NCI-H446 (cell line): Measurements from ENCODE around the gene BPIFA1.

Experiments used
- DNase-seq, 2 experiments: peaks; one replicate each; lab custom pipeline; 2025; lab: John Stamatoyannopoulos, UW

BPIFA1 gene

DNA sequence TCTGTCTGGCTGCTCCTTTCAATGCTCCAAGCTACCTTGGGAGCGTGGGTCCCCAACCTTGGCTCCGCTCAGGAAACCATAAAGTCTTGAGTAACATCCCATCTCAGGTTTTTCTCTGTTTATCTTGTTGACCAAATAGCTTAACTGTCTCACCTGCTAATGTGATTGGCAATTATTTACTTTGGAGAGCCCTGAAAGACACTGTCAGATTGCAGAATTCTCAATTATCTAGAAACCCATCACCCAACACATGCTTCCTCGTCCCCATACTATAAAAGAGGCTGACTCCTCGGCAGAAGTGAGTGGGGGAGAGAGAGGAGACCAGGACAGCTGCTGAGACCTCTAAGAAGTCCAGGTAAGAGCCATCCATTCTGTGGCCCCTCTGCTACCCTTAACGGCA lies at the start of gene BPIFA1:
Gene BPIFA1, plus strand, starts transcription at position 301 of the 400 bp plus-strand sequence. CDS start 1,716 bp downstream, outside the sequence.
- DNase-seq, result no peak

GRCh38 chr20:33187491-33187890 lies 48.3 kb upstream of the BPIFA1 start:
- DNase-seq, result no peak

GRCh38 chr20:33188421-33188820 lies 47.4 kb upstream of the BPIFA1 start:
- DNase-seq, result no peak

DNA sequence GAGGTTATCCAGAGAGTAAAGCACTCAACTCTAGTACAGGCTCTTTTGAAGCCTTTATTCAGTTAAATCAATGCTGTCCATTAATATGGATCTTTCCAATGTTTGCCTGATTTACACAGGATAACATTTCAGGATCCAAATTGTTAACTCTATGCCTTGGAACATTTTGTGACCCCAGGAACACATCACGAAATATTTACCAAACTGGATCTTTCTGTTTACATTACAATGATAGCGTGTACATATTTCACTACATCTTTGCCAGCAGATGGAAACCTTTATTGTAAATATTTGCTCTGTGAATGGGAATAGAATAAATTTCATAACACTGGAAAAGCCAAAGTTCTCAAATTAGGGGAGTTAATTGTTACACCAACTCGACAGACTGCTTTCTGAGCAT lies 44.3 kb upstream of the BPIFA1 start:
- no peak for DNase-seq

DNA sequence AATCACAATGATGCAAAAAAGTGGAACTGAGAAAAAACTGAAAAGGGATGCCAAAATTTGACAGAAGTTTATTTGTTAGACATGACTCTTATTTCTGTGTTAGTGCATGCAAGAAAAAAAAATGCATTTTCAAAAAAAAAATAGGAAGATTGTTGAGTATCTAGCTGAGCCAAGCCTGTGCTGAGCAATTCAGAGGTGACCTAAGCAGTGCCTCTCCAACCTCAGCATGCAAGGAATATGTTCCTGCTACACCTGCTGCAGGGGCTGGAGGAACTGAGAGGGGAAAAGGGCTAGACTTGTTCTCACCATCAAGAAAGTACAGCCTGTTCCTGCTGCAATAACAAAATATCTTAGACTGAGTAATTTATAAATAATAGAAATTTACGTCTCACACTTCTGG lies 43.8 kb upstream of the BPIFA1 start:
- no peak for DNase-seq

DNA sequence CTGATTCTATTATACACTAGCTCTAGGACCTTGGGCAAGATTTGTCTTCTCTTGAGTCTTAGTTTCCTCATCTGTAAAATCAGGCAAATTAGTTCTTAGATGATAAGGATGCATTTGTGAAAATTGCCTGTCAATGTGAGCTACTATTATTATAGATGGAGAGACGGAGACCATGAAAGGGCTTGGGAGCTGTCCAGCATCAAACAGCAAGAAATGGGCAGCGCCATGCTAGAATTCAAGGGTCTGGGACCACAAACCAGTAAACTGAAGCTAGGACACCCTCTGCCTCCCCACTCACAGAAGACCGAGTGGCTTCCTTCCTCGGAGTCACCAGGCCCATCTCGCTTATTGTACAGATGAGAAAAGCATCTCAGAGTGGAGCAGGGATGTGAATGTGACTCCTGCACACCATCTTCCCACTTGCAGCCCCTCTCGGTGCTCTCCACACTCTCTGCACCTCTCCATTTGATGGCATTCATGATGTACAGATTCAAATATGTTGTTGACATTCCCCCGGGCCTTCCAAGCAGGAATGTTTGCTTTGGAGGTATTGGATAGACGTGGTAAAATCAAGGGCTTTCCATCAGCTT lies 42.8 kb upstream of the BPIFA1 start:
- DNase-seq, result no peak

- DNase-seq, result no peak
Measured at GRCh38 chr20:33199026-33199425, 36.8 kb upstream of the BPIFA1 start.

GRCh38 chr20:33202451-33202850 lies 33.3 kb upstream of the BPIFA1 start:
- no peak for DNase-seq

- DNase-seq, result no peak
Measured at GRCh38 chr20:33203444-33203843, 32.4 kb upstream of the BPIFA1 start.

- DNase-seq, result no peak
Measured at GRCh38 chr20:33209789-33210188, 26.0 kb upstream of the BPIFA1 start.

DNA sequence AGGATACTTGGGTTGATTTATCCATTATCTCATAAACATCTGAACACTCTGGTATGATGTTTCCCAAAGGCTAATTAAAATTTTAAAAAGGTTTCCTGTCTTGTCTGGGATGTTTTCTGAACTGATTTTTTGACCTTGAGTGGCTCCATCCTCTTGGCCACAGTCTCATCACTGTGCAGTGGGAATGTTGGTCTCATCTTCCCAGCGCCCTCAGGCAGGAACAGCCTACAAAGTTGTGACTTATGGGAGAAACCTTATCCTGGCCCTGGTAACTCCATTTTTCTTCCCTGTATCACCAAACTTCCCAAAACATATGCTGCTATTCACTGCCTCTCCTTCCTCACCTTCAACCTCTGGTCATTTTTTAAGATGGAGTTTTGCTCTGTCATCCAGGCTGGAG lies 25.4 kb upstream of the BPIFA1 start:
- no peak for DNase-seq

DNA sequence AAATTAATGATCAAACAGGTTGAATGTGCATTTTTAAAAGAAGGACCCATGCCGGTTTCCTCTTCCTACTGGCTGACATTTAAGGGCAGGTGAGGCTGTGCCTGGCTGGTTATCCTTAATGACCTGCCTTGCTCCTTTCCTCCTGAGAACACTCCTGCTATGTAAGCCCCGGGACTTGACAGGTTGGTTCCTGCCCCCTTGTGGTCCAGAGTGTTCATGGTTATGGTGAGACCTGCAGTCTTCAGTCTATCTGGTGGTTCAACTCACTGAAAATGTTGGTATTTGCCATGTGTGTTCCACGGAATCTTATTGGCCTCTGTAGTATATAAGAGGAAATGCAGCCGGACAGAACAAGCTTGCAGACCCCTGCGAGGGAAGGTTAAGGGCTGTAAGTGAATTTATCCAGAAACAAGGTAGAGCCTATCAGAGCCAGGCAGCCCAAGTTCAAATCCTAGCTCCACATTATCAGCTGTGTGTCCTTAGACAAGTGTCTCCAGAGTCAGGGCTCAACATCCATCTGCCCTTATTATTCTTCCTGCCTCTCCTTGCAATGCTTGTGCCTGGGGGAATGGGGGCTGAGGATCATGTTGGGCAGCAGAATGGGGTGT lies 23.9 kb upstream of the BPIFA1 start:
- peak in 1 of 2 experiments; percentile 63 for DNase-seq

- peak in 1 of 2 experiments; percentile 4 for DNase-seq
Measured at GRCh38 chr20:33217052-33217451, 18.7 kb upstream of the BPIFA1 start, which contains the start of gene BPIFA3. TSS of gene BPIFA3 (plus strand) at chr20:33217352. CDS start at chr20:33217537, 185 bp downstream.

GRCh38 chr20:33224399-33224798 lies 11.4 kb upstream of the BPIFA1 start:
- DNase-seq, result no peak

- DNase-seq, result no peak
Measured at GRCh38 chr20:33229843-33230242, 6.0 kb upstream of the BPIFA1 start.

DNA sequence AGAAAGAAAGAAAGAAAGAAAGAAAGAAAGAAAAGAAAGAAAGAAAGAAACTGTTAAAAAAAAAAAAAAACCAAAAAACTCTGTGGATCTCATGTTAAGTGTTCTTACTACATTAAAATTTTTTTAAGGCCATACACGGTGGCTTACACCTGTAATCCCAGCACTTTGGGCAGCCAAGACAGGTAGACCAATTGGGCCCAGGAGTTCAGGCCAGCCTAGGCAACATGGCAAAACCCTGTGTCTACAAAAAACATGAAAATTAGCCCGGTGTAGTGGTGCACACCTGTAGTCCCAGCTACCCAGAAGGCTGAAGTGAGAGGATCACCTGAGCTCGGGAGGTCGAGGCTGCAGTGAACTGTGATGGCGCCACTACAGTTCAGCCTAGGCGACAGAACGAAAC lies 4.6 kb upstream of the BPIFA1 start:
- no peak for DNase-seq

DNA sequence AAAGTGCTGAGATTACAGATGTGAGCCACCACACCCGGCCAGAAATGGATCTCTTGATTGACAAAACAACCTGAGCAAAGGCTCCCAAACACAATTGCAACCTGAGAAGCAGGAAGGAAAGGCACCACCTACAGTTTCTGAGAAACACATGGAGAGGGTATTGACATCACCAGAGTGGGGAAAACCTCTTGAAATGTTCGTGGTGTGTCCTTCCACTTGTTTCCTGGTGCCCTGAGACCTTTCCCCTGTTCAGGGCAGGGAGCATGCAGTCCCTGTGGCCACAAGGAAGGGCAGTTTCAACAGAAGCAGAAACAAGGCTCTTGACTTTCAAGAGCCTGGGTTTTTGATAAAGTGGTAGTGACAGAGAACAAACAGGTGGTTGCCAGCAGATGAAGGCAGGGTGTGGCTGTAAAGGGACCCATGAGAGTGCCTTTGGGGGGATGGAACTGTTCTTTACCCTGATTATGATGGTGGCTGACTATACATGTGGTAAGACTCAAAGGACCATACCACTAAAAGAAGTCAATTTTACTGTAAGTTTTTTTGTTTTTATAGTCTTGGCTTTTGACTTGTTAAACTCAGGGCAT lies 3.2 kb upstream of the BPIFA1 start:
- no peak for DNase-seq

- peak in 1 of 2 experiments; percentile 45 for DNase-seq
Measured at GRCh38 chr20:33233129-33233774, 2.5 kb upstream of the BPIFA1 start.

DNA sequence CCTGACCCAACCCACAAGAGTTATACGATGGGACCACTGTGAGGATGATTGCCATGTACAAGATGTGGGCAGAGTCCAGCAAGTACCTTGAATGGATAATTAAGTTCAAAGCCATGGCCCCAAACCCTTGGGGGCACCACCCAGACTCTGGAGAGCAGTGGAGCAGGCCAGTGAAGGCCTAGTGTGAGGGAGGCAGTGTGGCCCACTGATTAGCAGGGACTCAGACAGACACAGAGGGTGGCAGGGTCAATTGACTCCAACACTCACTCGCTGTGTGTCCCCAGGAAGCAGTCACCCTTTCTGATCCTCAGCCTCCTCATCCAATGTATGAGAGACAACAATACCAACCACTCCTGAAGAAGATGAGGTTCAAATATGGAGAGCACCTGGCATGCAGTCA lies 1.7 kb upstream of the BPIFA1 start:
- DNase-seq, result no peak

DNA sequence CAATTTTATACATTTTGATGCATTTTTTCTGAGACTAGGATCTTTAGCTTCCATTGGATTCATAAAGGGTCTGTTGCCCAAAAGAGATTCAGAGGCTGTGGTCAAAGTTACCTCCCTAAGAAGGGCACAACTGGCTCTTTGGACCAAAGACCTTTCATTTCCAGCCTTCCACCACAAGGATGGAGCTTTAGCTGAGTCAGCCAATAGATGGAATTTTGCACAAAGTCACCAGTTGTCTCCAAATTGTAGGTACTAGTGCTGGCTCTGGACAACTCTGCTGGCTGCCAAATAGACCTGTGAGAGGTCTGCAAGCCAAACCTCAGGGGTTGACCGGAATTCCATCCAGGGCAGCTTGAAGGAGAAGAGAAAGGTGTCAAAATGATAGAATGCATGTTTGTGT lies 555 bp downstream of the BPIFA1 start:
- DNase-seq, result no peak

DNA sequence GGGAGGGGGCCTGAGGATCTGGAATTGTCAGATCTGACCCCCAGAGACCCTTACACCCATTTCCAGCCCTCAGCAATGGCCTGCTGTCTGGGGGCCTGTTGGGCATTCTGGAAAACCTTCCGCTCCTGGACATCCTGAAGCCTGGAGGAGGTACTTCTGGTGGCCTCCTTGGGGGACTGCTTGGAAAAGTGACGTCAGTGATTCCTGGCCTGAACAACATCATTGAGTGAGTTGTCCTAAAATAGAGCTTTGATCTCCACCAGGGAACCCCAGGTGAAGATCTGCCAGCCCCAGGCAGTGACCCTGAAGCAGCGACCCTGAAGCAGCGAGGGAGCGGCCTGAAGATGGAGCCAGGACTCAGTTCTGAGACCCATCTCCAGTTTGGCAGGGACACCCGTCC lies 2.2 kb downstream of the BPIFA1 start:
- no peak for DNase-seq

- DNase-seq, result no peak
Measured at GRCh38 chr20:33239418-33239817, 3.6 kb downstream of the BPIFA1 start.
